Activated T-cell treated with anti-CD3 and anti-CD28 coated beads, Interleukin-2, amount 50 U/mL, for 24 hours (primary cell): ENCODE data around the gene CCDC127.

Source experiments
- DNase-seq: peaks from one replicate; pipeline ENCODE4 v3.0.0-alpha.2; 2020
- H3K27ac Mint-ChIP-seq: 2 replicates; pipeline ENCODE4 v1.8.0; 2020; ENCODE audit warnings: mild to moderate bottlenecking, mixed read lengths
- H3K27me3 Mint-ChIP-seq: 2 replicates; pipeline ENCODE4 v1.8.0; 2020; ENCODE audit warnings: mixed read lengths
- H3K36me3 Mint-ChIP-seq: 2 replicates; pipeline ENCODE4 v1.8.0; 2020; ENCODE audit warnings: low read depth, mixed read lengths
- H3K4me1 Mint-ChIP-seq: 2 replicates; pipeline ENCODE4 v1.8.0; 2020; ENCODE audit warnings: low read depth, mixed read lengths
- H3K4me3 Mint-ChIP-seq: 2 replicates; pipeline ENCODE4 v1.8.0; 2020; ENCODE audit warnings: mild to moderate bottlenecking, moderate library complexity, mixed read lengths
- H3K9me3 Mint-ChIP-seq: 2 replicates; pipeline ENCODE4 v1.8.0; 2020; ENCODE audit warnings: mixed read lengths

Gene CCDC127

DNA sequence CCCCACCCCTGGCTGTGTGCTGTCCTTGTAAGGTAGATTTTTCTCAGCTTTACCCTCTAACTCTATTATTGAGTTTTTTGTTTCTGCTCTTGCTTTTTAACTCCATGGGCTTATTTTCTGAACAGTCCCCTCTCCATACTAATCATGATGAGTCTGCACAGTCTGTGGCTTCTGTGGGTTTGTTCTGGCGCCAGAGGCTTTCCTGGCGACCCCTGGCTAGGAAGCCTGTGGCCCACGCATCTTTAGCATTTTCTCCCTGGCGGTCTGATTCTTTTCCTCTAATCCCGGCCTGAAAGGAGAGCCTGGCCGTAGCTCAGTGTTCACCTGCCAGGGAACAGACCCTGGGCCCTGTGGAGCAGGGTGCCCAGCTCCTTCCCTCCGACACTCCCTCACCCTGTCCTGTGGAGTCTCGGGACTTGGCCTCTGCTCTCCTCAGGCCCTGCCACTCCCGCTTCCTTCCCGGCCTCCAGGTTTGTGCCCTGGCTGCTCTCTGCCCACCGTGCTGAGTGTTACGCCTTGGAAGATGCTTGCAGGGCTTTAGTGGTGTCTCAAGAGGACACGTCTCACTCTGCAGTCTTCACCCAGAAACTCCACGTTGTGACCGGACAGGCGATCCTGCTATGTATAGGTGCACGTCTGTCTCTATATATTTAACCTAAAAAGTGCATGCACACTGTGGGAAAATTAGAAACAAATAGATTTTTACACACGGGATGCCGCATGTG lies 58.3 kb downstream of the CCDC127 start:
- Mint-ChIP-seq H3K4me3 (no peak overlapping the region), H3K4me1 (no peaks in the 10 kb centered on the region), H3K9me3 (no peaks in the 10 kb centered on the region), H3K27ac (no peak overlapping the region), H3K36me3 (no peaks in the 10 kb centered on the region), H3K27me3 (peaks cover 21% of the 10 kb centered on the region)
- no peak for DNase-seq

DNA sequence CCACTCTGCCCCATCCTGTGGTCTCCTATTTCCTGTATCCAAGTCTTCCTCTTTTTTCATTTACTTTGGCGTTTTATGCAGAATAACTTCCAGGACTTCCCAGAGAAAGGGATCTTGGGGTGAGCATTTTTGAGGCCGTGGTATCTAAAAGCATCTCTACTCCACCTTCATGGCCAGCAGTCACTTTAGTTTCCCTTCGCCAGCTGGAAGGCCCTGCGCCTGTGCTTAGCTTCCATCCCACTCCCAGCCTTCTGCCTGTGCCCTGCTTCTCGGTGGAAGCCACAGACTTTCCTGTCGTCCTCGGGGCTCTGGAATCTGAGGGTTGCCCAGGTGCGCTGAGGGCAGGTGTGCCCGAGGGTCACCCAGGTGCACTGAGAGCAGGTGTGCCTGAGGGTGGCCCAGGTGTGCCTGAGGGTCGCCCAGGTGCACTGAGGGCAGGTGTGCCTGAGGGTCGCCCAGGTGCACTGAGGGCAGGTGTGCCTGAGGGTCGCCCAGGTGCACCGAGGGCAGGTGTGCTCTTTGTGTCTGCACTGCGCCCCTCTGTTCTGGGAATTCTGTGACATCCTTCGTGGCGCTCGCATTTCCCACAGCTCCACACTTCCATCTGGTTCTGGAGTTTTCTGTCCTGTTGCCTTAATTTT lies 59.0 kb downstream of the CCDC127 start:
- H3K36me3 Mint-ChIP-seq: no peaks in the 10 kb centered on the region
- no peak overlapping the region for H3K27ac Mint-ChIP-seq
- DNase-seq: no peak
- no peaks in the 10 kb centered on the region for H3K9me3 Mint-ChIP-seq
- no peak overlapping the region for H3K4me3 Mint-ChIP-seq
- peaks cover 21% of the 10 kb centered on the region for H3K27me3 Mint-ChIP-seq
- H3K4me1 Mint-ChIP-seq: no peaks in the 10 kb centered on the region

DNA sequence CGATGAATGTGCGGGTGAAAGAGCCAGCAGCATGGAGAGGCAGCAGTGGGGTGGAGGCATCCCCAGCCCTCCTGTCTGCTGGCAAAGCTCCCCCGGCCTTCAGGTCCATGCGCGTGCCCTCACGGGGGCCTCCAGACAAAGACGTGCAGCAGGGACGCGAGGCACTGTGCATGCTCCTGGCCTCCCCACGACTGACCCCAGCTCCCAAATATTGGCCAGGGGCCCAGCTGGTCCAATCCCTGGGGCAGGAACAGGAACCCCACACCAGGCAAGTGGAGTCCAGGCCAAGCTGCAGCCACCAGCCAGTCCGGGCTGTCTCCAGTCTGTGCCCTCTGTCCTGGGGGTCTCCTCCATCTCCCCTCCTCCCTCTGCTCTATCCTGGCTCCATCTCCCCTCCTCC lies 60.2 kb downstream of the CCDC127 start:
- Mint-ChIP-seq H3K4me1 (no peaks in the 10 kb centered on the region), H3K27ac (no peak overlapping the region), H3K27me3 (peaks cover 21% of the 10 kb centered on the region), H3K4me3 (no peak overlapping the region), H3K9me3 (no peaks in the 10 kb centered on the region), H3K36me3 (no peaks in the 10 kb centered on the region)
- no peak for DNase-seq

GRCh38 chr5:157126-157715 lies 60.7 kb downstream of the CCDC127 start:
- H3K27me3 Mint-ChIP-seq: peaks cover 21% of the 10 kb centered on the region

GRCh38 chr5:156411-157072 lies 61.4 kb downstream of the CCDC127 start:
- no peak for DNase-seq
- Mint-ChIP-seq H3K4me1 (no peaks in the 10 kb centered on the region), H3K27me3 (peaks cover 21% of the 10 kb centered on the region), H3K27ac (no peak overlapping the region), H3K4me3 (no peak overlapping the region), H3K9me3 (no peaks in the 10 kb centered on the region), H3K36me3 (no peaks in the 10 kb centered on the region)

More at GRCh38 chr5:157126-157715, 60.7 kb downstream of the CCDC127 start:
- H3K27ac Mint-ChIP-seq: no peak overlapping the region
- no peaks in the 10 kb centered on the region for H3K36me3 Mint-ChIP-seq
- H3K9me3 Mint-ChIP-seq: no peaks in the 10 kb centered on the region
- no peak overlapping the region for H3K4me3 Mint-ChIP-seq
- no peaks in the 10 kb centered on the region for H3K4me1 Mint-ChIP-seq
- no peak for DNase-seq

- DNase-seq: no peak
- Mint-ChIP-seq H3K4me1 (no peaks in the 10 kb centered on the region), H3K4me3 (no peak overlapping the region), H3K27ac (no peak overlapping the region), H3K36me3 (no peaks in the 10 kb centered on the region), H3K27me3 (peaks cover 20% of the 10 kb centered on the region), H3K9me3 (no peaks in the 10 kb centered on the region)
These were observed 62.1 kb downstream of the CCDC127 start for GRCh38 chr5:155651-156410.

- Mint-ChIP-seq H3K4me3 (no peak overlapping the region), H3K27ac (no peak overlapping the region), H3K4me1 (no peaks in the 10 kb centered on the region), H3K27me3 (peaks cover 12% of the 10 kb centered on the region), H3K9me3 (no peaks in the 10 kb centered on the region), H3K36me3 (no peaks in the 10 kb centered on the region)
- no peak for DNase-seq
These were observed 63.1 kb downstream of the CCDC127 start for GRCh38 chr5:154826-155225.

GRCh38 chr5:154236-154635 lies 63.7 kb downstream of the CCDC127 start:
- H3K4me3 Mint-ChIP-seq: no peak overlapping the region
- no peaks in the 10 kb centered on the region for H3K9me3 Mint-ChIP-seq

GRCh38 chr5:153256-153655 lies 64.7 kb downstream of the CCDC127 start:
- H3K27ac Mint-ChIP-seq: no peak overlapping the region
- no peaks in the 10 kb centered on the region for H3K27me3 Mint-ChIP-seq
- no peaks in the 10 kb centered on the region for H3K36me3 Mint-ChIP-seq
- H3K9me3 Mint-ChIP-seq: no peaks in the 10 kb centered on the region
- no peak for DNase-seq
- H3K4me1 Mint-ChIP-seq: no peaks in the 10 kb centered on the region
- H3K4me3 Mint-ChIP-seq: no peak overlapping the region

More at GRCh38 chr5:154236-154635, 63.7 kb downstream of the CCDC127 start:
- no peaks in the 10 kb centered on the region for H3K4me1 Mint-ChIP-seq
- no peak for DNase-seq
- no peaks in the 10 kb centered on the region for H3K36me3 Mint-ChIP-seq
- peaks cover 7% of the 10 kb centered on the region for H3K27me3 Mint-ChIP-seq
- no peak overlapping the region for H3K27ac Mint-ChIP-seq

- H3K36me3 Mint-ChIP-seq: no peaks in the 10 kb centered on the region
- no peaks in the 10 kb centered on the region for H3K4me1 Mint-ChIP-seq
- peaks cover 3% of the 10 kb centered on the region for H3K27me3 Mint-ChIP-seq
- H3K27ac Mint-ChIP-seq: no peak overlapping the region
- peaks cover 10% of the 10 kb centered on the region for H3K9me3 Mint-ChIP-seq
- no peak overlapping the region for H3K4me3 Mint-ChIP-seq
- no peak for DNase-seq
These were observed 65.9 kb downstream of the CCDC127 start for GRCh38 chr5:152077-152476.

DNA sequence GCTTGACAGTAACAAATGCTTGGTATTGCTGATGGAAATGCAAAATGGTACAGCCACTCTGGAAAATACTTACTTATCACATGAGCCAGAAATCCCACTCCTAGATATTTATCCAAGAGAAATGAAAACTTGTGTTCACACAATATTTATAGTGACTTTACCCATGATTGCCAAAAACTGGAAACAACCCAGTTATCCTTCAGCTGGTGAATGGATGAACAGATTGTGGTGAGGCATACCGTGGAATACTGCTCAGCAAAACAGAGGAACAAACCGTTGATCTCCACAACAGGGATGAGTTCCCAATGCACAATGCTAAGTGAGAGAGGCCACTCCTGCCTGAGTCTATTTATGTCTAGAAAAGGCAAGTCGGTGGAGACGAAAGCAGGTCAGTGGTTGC lies 67.2 kb downstream of the CCDC127 start:
- no peak for DNase-seq
- Mint-ChIP-seq H3K36me3 (peaks cover 2% of the 10 kb centered on the region), H3K27me3 (peaks cover 3% of the 10 kb centered on the region), H3K27ac (no peak overlapping the region), H3K4me3 (no peak overlapping the region), H3K4me1 (no peaks in the 10 kb centered on the region), H3K9me3 (peaks cover 10% of the 10 kb centered on the region)

GRCh38 chr5:149745-150485 lies 68.0 kb downstream of the CCDC127 start:
- Mint-ChIP-seq H3K27ac (no peak overlapping the region), H3K9me3 (peaks cover 10% of the 10 kb centered on the region), H3K27me3 (peaks cover 5% of the 10 kb centered on the region), H3K4me3 (no peak overlapping the region), H3K4me1 (no peaks in the 10 kb centered on the region), H3K36me3 (peaks cover 2% of the 10 kb centered on the region)
- no peak for DNase-seq

GRCh38 chr5:147751-148150 lies 70.2 kb downstream of the CCDC127 start:
- Mint-ChIP-seq H3K4me1 (no peaks in the 10 kb centered on the region), H3K36me3 (peaks cover 2% of the 10 kb centered on the region), H3K27ac (no peak overlapping the region), H3K4me3 (no peak overlapping the region), H3K27me3 (peaks cover 11% of the 10 kb centered on the region), H3K9me3 (peaks cover 10% of the 10 kb centered on the region)
- no peak for DNase-seq
